ENCODE measurements around the gene SLC6A8.

The SLC6A8 gene

DNA sequence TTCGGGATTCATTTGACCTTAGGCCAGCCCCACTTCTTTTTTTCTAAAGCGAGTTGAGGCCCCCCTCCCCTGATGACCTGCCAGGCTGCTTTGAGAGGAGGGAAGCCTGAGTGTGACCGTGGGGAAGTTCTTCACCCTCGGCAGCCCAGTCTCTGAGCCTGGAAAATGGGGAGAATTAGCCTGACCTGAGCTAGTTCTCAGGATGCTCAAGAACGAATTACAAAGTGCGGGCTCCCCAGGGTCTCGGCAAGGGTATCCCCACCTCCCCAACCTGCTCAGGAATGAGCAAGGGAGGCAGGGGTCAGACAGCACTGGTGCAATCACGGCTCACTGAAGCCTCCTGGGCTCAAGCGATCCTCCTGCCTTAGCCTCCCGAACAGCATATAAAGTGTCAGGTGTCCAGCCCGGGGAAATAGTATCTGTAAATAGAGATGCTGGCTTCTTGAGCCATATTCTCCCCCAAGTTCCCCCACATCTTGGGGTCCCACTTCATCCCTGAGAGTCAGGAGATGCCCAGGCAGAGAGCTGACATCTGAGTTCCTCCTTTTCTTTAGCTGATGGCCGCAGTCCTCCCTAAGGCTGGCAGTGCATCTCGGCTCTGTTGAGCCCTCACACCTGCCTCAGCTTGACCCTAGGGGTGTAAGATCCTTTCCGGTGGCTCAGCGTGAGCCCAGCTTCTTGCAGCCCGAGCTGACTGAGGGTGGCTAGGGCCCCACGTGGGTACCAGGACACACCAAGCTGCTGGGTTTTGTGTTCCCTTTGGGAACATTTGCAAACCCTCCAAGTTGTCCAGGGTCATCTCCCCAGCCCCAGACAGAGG lies 39.2 kb upstream of the SLC6A8 start:
- no peak for DNase-seq (ENCODE audit: low read depth)

DNA sequence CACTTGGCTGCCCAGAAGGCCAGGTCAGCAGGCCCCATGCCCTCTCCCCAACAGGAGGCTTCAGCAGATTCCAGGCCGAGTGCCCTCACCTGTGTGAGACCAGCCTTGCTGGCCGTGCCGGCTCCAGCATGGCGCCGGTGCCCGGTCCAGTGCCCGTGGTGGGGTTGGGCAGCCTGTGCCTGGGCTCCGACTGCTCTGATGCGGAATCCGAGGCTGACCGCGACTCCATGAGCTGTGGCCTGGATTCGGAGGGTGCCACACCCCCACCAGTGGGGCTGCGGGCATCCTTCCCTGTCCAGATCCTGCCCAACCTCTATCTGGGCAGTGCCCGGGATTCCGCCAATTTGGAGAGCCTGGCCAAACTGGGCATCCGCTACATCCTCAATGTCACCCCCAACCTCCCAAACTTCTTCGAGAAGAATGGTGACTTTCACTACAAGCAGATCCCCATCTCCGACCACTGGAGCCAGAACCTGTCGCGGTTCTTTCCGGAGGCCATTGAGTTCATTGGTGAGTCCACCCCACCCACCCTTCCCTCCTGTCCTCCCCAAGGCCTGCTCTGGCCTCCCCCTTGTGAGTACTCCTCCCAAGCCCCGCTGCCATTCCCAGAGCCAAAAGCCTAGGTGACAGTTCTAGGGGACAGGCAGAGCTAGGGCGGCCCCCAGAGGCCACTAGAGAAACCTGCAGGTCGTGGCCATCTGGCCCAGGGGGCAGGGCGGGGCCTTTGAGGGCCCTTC lies 38.4 kb upstream of the SLC6A8 start:
- DNase-seq (ENCODE audit: low read depth) = no peak

DNA sequence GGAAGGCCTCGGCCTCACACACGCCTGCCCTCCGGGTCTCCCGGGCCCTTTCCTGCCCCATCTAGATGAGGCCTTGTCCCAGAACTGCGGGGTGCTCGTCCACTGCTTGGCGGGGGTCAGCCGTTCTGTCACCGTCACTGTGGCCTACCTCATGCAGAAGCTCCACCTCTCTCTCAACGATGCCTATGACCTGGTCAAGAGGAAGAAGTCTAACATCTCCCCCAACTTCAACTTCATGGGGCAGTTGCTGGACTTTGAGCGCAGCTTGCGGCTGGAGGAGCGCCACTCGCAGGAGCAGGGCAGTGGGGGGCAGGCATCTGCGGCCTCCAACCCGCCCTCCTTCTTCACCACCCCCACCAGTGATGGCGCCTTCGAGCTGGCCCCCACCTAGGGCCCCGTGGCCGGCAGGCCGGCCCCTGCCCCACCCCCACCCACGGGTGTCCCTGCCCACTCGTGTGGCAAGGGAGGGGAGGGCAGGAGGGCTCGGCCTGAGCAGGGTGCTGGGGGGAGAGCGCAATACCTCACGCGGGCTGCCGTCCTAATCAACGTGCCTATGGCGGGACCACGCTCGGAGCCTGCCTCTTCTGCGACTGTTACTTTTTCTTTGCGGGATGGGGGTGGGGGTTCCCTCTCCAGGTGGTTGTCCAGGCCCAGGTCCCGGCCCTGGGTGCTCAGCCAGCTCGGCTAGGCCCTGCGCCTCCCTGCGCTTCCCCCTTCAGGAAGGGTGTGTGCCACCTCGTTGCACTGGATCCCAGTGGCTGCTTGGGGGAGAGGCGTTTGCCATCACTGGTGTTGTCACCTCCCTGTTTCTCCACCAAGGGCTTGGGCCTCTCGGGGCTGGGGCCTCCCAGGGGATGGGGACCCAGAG lies 37.6 kb upstream of the SLC6A8 start:
- no peak for DNase-seq (ENCODE audit: low read depth)

GRCh38 chrX:153650959-153651358 lies 36.8 kb upstream of the SLC6A8 start:
- DNase-seq (ENCODE audit: low read depth) = no peak

- DNase-seq (ENCODE audit: low read depth) = no peak
Observed at GRCh38 chrX:153651540-153652079, 36.1 kb upstream of the SLC6A8 start.

DNA sequence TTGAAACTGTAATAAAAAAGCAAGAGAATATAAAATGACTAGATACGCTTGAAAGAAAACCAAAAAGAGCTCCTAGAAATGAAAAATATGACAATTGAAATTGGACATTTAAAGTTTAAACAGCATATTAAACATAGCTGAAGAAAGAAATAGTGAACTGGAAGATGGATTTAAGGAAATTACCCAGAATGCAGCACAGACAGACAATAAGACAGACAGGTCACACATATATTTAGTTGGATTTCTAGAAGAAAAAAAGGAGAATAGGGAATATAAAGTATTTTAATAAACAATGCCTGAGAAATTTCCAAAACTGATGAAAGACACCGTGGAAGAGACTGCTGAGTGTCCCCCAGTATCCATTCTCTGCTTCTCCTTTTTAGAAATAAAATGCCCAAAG lies 34.2 kb upstream of the SLC6A8 start:
- no peak for DNase-seq (ENCODE audit: low read depth)

- no peak for DNase-seq (ENCODE audit: low read depth)
Observed at GRCh38 chrX:153657161-153657560, 30.6 kb upstream of the SLC6A8 start.

DNA sequence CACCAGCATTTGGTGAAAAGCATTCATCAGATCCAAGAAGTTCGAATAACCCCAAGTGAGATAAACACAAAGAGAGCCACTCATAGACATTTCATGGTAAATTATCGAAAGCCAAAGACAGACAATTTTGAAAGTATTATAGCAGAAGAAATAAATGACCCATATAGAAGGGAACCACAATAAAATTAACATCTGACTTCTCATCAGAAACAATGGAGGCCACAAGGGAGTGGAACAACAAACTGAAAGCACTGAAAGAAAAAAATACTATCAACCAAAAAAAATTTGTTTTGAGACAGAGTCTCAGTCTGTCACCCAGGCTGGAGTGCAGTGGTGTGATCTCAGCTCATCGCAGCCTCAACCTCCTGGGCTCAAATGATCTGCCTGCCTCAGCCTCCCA lies 28.5 kb upstream of the SLC6A8 start:
- no peak for DNase-seq (ENCODE audit: low read depth)

GRCh38 chrX:153662266-153662665 lies 25.5 kb upstream of the SLC6A8 start:
- peak; percentile 37 for DNase-seq (ENCODE audit: low read depth)

DNA sequence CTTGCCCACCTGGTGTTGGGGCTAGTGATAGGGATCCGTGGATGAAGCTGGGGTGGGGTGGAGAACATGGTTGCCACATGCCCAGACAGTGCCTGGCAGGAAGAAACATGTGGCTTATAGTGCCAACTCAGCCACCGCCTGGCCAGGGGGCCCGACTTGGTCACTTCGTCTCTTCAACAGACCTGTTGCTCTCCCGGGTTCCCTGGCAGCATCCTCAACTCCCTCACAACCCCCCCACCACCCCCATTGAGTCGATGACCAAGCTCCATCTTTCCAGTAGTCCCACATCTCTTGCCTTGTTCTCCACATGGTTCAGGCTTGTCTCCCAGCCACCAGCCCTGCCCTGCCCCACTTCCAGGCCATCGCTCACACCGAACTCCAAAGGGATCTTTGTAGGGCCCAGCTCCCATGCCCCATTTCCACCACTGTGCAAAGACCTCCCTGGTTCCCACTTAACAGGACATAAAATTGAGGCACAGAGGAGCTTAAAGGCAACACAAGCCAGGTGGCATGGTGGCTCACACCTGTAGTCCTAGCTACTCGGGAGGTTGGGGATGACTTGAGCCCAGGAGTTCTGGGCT lies 21.9 kb upstream of the SLC6A8 start:
- no peak for DNase-seq (ENCODE audit: low read depth)

DNA sequence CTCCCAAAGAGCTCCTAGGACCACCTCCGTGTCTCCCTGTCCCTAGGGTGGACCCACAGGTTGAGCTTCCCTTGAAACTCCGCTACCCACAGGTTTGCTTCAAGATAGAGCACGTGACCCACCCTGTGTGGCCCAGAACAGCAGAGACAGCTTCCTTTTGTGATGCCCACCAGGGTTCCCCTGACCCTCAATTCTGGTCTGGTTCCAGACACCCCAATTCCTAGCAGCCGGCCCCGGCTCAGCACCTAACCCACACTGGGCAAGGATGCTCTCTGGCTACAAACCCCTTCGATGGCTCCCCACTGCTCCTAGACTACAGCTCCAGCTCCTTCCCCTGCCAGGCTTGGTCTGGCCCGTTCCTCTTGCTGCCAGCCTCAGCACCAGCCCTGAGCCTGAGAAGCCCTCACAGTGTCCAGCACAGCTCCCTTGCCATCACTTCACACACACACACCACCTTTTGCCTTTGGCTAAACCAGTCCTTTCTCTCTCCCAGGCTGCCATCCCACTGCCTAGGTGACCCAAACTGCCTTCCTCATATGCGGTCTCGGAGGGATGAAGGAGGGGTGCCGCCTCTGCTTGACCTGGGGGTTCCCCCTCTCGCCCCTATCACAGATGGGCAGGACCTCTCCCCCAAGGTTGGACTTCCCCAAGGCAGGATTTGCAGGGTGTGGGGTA lies 20.3 kb upstream of the SLC6A8 start:
- DNase-seq (ENCODE audit: low read depth) = no peak

DNA sequence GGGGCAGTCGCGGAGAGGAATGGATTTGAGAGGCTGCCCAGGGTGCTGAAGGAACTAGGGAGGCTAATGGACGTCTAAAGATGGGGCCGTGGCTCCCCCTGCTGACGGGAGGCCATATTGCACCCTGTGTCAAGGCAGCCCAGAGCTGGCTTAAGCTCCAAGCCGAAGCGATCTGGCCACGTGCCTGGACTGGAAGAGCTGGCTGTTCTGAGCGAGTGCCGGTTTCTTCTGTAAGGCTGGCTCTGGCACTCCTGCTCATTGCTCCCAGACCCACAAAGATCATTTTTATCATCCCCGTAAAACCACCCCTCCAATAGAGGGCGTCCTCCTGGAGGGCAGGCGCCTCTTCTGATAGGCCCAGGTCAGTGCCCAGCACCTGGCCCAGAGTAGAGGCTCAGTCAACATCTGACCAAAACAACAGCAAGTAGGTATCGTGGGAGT lies 19.8 kb upstream of the SLC6A8 start:
- peak; percentile 46 for DNase-seq (ENCODE audit: low read depth)

- no peak for DNase-seq (ENCODE audit: low read depth)
Observed at GRCh38 chrX:153668423-153669173, 19.1 kb upstream of the SLC6A8 start.

DNA sequence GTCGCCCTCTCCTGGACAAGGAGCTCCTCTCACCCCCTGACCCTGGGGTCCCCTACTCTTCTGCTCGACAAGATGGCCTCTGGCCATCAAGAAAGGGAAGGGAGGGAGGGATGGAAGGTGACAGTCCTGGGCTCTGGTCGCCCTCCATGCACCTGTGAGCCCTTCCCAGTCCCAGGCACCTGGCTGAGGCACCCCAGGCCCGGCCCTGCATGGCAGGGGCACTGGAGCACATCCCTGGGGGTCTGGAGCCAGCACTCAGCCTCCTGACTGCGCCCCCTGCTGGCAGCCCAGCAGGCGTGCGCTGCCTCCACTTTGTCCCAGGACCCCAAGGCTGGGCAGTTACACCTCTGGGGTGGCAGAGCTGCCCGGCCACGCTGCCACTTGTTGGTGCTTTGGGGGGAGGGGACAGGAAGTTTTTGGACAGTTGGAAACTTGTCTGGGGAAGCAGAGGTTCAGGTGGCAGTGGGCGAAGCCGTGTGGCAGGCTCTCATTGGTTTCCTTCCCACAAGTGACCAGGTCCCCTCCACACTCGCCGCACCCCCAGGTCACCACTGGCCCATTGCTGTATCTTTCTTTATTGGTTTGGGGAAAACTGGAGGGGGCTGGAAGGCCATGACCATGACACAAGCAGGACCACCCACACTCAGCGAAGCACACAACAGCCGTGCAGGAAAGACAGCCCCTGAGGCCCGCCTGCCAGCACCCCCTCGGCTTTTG lies 18.4 kb upstream of the SLC6A8 start:
- DNase-seq (ENCODE audit: low read depth) = no peak

DNA sequence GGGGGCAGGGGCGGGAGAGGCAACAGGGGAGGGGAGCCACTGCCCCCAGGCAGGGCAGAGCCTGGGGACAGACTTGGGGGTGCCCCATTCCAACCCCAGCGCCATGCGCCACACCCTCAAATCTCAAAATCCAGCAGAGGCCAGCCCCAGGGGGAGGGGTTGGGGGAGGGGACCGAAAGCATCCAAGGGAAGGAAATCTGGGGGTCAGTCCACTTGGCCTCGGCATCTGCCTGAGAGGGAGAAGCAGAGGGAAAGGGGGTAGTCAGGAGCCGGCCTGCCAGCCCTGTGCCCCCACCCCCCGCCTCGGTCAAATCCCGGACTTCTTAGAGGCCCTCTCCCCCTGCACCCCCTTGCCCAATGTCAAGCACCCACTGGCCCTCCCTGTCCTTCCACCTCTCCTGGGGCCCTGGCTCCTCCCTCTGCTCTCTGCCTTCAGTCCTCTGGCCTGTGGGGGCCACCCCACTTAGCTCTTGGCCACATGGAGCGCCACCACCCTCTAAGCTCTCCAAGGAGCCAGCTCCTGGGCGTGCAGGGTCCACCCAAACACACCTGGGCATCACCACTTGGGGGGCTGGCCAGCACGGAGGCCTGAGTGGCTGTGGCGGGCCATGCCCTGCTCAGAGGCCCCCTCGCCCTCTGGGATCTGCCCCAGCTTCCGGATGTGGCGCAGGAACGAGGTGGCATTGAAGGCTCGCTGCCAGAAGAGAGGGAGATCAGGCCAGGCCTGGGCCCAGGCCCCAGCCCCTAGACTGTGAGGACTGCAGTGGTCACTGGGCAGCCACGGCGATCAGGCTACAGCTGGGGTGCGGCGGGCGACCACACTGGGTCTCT lies 17.6 kb upstream of the SLC6A8 start:
- no peak for DNase-seq (ENCODE audit: low read depth)

GRCh38 chrX:153670748-153671588 lies 16.8 kb upstream of the SLC6A8 start:
- no peak for DNase-seq (ENCODE audit: low read depth)

DNA sequence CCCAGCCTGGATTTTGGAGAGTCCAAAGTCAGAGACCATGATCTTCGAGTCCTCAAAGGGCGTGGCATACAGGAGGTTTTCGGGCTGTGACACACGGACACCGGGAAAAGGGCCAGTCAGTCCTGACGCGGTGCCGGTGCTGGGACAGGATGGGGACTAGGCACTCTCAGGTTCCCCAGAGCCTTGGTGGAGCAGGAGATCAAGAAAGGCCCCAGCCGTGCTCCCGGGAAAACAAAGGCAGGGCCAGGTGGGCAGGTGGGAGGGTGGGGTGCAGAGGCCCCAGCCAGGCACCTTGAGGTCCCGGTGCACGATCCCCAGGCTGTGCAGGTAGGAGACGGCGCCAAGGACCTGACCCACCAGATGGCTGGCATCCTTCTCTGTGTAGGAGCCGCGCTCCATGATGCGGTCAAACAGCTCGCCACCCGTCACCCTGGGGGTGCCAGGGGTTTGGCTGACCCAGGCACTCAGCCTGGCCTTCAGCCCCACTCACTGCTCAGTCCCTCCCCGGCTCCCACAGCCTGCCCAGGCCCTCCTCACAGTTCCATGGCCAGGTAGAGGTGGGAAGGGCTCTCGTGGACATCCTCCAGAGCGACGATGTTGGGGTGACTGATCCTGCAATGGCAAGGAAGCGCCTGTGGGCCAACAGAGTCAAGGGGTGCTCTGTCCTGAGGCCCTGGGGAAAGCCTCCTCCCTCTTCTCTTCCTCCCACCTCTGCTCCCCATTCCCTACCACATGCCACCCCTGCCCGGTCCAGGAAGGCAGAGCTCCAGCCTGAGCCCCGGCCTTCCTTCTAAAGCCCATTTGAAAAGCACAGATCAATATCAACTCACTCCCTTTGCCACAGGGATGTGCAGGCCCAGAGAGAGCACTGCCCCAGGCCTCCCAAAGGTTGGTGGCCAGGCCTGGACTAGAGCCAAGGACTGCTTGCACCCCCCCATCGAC lies 15.9 kb upstream of the SLC6A8 start:
- DNase-seq (ENCODE audit: low read depth) = no peak

Data from stimulated activated CD4-positive, alpha-beta T cell treated with anti-CD3 and anti-CD28 coated beads, Interleukin-2, amount 100 ng/mL, for 4 hours (primary cell).